T-helper 22 cell (primary cell): ENCODE data around the gene BEAN1.

Experiments
- DNase-seq: peaks from one replicate; pipeline ENCODE4 v3.0.0-alpha.2; 2020; ENCODE audit warnings: low read depth

Gene BEAN1

DNA sequence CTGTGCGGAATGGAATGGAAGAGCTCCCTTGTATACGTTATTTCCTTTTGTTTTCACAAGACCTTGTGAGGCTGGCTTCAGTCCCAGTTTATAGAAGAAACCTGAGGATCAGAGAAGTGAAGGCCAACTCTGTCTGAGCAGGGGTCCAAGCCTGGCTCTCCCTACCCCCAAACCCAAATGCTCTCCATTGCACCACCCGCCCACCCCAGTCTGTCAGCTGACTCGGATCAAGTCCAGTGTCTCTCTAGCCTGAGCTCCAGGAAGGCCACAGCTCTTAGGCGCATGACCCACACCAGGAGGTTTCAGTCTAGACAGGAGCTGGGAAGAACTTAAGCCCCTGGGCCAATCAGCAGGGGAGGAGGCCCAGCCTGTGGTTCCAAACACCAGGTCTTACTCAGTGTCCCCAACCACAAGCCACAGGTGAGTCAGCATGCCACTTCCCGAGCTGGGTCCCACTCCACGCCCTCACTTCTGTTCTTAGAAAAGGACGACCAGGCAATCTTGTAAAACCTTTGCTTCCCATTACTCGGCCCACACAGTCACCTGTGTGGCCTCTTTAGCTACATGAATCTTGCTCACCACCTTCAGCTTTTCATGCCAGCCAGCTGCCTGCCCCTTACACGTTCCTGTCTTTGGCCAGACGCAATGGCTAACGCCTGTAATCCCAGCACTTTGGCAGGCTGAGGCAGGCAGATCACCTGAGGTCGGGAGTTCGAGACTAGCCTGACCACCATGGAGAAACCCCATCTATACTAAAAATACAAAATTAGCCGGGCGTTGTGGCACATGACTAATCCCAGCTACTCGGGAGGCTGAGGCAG lies 95.1 kb downstream of the BEAN1 start:
- DNase-seq: peak; percentile 86

GRCh38 chr16:66522816-66523590 lies 95.9 kb downstream of the BEAN1 start:
- no peak for DNase-seq

GRCh38 chr16:66523861-66524354 lies 96.8 kb downstream of the BEAN1 start:
- DNase-seq: no peak

- no peak for DNase-seq
Measured at GRCh38 chr16:66524601-66525164, 97.6 kb downstream of the BEAN1 start.

GRCh38 chr16:66525396-66526180 lies 98.5 kb downstream of the BEAN1 start:
- DNase-seq: no peak

GRCh38 chr16:66528294-66528693 lies 101.2 kb downstream of the BEAN1 start:
- DNase-seq: no peak

- no peak for DNase-seq
Measured at GRCh38 chr16:66529475-66529874, 102.4 kb downstream of the BEAN1 start.
